OCI-LY1 (cell line): ENCODE data around the gene SPRED2.

Experiments
- H2AFZ ChIP-seq: fragments of 200-600 bp; sonication (generic), shearing (Covaris generic); 2 replicates; pipeline ENCODE4 v1.6.0; 2014; ENCODE audit warnings: antibody characterized with exemption, mild to moderate bottlenecking, low read length
- H3F3A ChIP-seq: fragments of 200-600 bp; sonication (generic), shearing (Covaris generic); 2 replicates; pipeline ENCODE4 v1.6.0; 2014; ENCODE audit warnings: mild to moderate bottlenecking, antibody characterized with exemption, low read length, moderate library complexity; ENCODE audit not compliant: insufficient read depth
- H3K27ac ChIP-seq: fragments of 200-600 bp; sonication (generic); 2 replicates; pipeline ENCODE4 v1.5.1; 2014; ENCODE audit warnings: low read length, mixed run types, mild to moderate bottlenecking, low read depth; ENCODE audit not compliant: poor library complexity, severe bottlenecking
- H3K27me3 ChIP-seq: fragments of 200-600 bp; sonication (generic); 2 replicates; pipeline ENCODE4 v1.6.0; 2014; ENCODE audit warnings: antibody characterized with exemption, mild to moderate bottlenecking, low read length, moderate library complexity; ENCODE audit not compliant: insufficient read depth
- H3K36me3 ChIP-seq: fragments of 200-600 bp; sonication (generic); 2 replicates; pipeline ENCODE4 v1.6.1; 2014; ENCODE audit warnings: mild to moderate bottlenecking, antibody characterized with exemption, low read length, moderate library complexity, mixed read lengths; ENCODE audit not compliant: insufficient read depth
- H3K4me1 ChIP-seq: fragments of 200-600 bp; sonication (generic); 2 replicates; pipeline ENCODE4 v1.5.1; 2014; ENCODE audit warnings: mild to moderate bottlenecking, low read length, moderate library complexity; ENCODE audit not compliant: insufficient read depth, severe bottlenecking
- H3K4me2 ChIP-seq: fragments of 200-600 bp; sonication (generic), shearing (Covaris generic); 2 replicates; pipeline ENCODE4 v1.6.1; 2014; ENCODE audit warnings: low read length
- H3K4me3 ChIP-seq: fragments of 200-600 bp; sonication (generic); 2 replicates; pipeline ENCODE4 v1.5.1; 2014; ENCODE audit warnings: low read length, low read depth, mild to moderate bottlenecking, mixed read lengths; ENCODE audit not compliant: poor library complexity, severe bottlenecking
- H3K79me2 ChIP-seq: fragments of 200-600 bp; shearing (Covaris generic); 2 replicates; pipeline ENCODE4 v1.6.1; 2016; ENCODE audit warnings: mixed run types, low read length, mixed read lengths; ENCODE audit not compliant: insufficient read depth
- H3K9ac ChIP-seq: fragments of 200-600 bp; sonication (generic), shearing (Covaris generic); 2 replicates; pipeline ENCODE4 v1.6.1; 2014; ENCODE audit warnings: mild to moderate bottlenecking, low read length, mixed read lengths
- H3K9me2 ChIP-seq: fragments of 200-600 bp; sonication (generic), shearing (Covaris generic); 2 replicates; pipeline ENCODE4 v1.6.1; 2014; ENCODE audit warnings: low read depth, mild to moderate bottlenecking, low read length, mixed read lengths
- H3K9me3 ChIP-seq: fragments of 200-600 bp; shearing (Covaris generic); 2 replicates; pipeline ENCODE4 v1.6.1; 2014; ENCODE audit warnings: low read length, mixed read lengths
- H4K20me1 ChIP-seq: fragments of 200-600 bp; sonication (generic), shearing (Covaris generic); 2 replicates; pipeline ENCODE4 v1.6.0; 2016; ENCODE audit warnings: mild to moderate bottlenecking, low read length; ENCODE audit not compliant: insufficient read depth
- CTCF ChIP-seq: fragments of 200-600 bp; sonication (generic), shearing (Covaris generic); IDR thresholded peaks from 2 replicates; pipeline ENCODE4 v1.5.1; 2017; ENCODE audit warnings: mild to moderate bottlenecking, antibody characterized with exemption, low read length, moderate library complexity, mixed read lengths
- EZH2 ChIP-seq: fragments of 200-600 bp; sonication (generic), shearing (Covaris generic); IDR thresholded peaks from 2 replicates; pipeline ENCODE4 v1.8.0; 2017; ENCODE audit warnings: borderline replicate concordance, mixed run types, mild to moderate bottlenecking, antibody characterized with exemption, low read length, moderate library complexity, mixed read lengths

Gene SPRED2, protein sequence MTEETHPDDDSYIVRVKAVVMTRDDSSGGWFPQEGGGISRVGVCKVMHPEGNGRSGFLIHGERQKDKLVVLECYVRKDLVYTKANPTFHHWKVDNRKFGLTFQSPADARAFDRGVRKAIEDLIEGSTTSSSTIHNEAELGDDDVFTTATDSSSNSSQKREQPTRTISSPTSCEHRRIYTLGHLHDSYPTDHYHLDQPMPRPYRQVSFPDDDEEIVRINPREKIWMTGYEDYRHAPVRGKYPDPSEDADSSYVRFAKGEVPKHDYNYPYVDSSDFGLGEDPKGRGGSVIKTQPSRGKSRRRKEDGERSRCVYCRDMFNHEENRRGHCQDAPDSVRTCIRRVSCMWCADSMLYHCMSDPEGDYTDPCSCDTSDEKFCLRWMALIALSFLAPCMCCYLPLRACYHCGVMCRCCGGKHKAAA

GRCh38 chr2:65432227-65433190 lies at the start of gene SPRED2:
TSS of gene SPRED2 (minus strand) at chr2:65432599. CDS start at chr2:65431987, 612 bp downstream.
- Histone ChIP-seq H3K4me3 (peak within 1 kb of the TSS; percentile 68), H3K4me1 (peaks cover 48% of the 10 kb centered on the region), H3K36me3 (peaks cover 7% of the 10 kb centered on the region; the same call in 1 of the 2 replicates), H3K27me3 (no peaks in the 10 kb centered on the region), H3F3A (peaks cover 11% of the 10 kb centered on the region), H3K9me3 (no peaks in the 10 kb centered on the region), H3K27ac (peak within 1 kb of the TSS; percentile 81), H3K4me2 (peak within 1 kb of the TSS; percentile 64), H4K20me1 (no peaks in the 10 kb centered on the region), H3K9me2 (no peaks in the 10 kb centered on the region), H3K79me2 (peaks cover 26% of the 10 kb centered on the region), H2AFZ (0 out of 2 replicates have a peak within 1 kb of the TSS, but pooled peaks have one; percentile 0), H3K9ac (peak within 1 kb of the TSS; percentile 66)
- TF ChIP-seq EZH2 (no peak), CTCF (no peak)

DNA sequence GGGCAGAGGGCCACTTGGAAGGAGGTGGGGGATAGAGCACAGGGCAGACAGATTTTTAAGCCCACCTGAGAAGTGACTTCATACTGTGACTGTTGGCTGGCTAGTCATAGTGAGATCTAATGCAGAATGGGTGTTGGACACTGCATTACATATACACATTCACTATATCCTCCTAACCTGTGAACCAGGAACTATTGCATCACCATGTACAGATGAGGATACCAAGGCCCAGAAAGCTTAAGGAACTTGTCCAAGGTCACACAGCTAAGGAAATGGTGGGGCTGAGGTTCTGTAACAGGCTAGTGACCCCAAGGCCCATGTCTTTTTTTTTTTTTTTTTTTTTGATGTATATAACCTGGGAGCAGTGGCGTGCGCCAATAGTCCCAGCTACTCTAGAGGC lies 49.6 kb upstream of the SPRED2 start:
- Histone ChIP-seq H2AFZ (no peak overlapping the region), H3K4me2 (no peak overlapping the region), H3K27me3 (no peaks in the 10 kb centered on the region; the same call in 1 of the 2 replicates), H3K4me3 (no peak overlapping the region), H3K36me3 (no peaks in the 10 kb centered on the region), H3K9ac (no peak overlapping the region), H3K27ac (no peak overlapping the region), H3K9me3 (peaks cover 3% of the 10 kb centered on the region; the same call in 1 of the 2 replicates), H3K79me2 (no peaks in the 10 kb centered on the region), H4K20me1 (no peaks in the 10 kb centered on the region), H3F3A (no peaks in the 10 kb centered on the region), H3K4me1 (no peaks in the 10 kb centered on the region), H3K9me2 (no peaks in the 10 kb centered on the region)
- TF ChIP-seq EZH2 (no peak), CTCF (no peak)

DNA sequence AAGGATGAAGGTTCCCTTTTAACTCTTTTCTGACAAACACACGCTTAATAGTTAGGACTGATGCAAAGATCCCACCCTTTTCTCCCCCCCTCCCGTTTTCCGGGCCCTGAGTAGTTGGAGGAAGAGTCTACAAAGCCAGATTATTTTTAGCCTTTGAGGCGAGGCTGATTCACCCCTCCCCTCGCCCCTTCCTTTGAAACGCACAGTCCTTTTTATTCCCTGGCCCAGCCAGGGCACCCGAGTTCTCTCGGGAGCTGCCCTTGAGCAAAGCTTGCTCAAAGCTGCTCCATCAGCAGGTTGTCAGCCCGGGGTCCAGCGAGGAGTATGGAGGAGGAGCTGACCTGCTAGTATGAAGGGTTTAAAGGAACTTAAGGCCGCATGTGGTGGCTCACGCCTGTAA lies 47.1 kb upstream of the SPRED2 start:
- no peak overlapping the region for H2AFZ ChIP-seq
- no peak overlapping the region for H3K4me3 ChIP-seq
- peaks cover 11% of the 10 kb centered on the region for H3K9me3 ChIP-seq
- no peaks in the 10 kb centered on the region for H3K9me2 ChIP-seq
- no peaks in the 10 kb centered on the region for H3K4me1 ChIP-seq
- no peaks in the 10 kb centered on the region for H4K20me1 ChIP-seq
- no peak overlapping the region for H3K27ac ChIP-seq
- TF ChIP-seq CTCF (no peak), EZH2 (no peak)
- no peaks in the 10 kb centered on the region for H3K79me2 ChIP-seq
- no peak overlapping the region for H3K4me2 ChIP-seq
- H3K36me3 ChIP-seq: no peaks in the 10 kb centered on the region
- no peaks in the 10 kb centered on the region for H3F3A ChIP-seq
- H3K9ac ChIP-seq: no peak overlapping the region
- H3K27me3 ChIP-seq: no peaks in the 10 kb centered on the region; the same call in 1 of the 2 replicates
